Motor neuron (in vitro differentiated cells): Measurements from ENCODE around the gene SCRT2. TPM values are rescaled to one million over a fixed set of nuclear protein-coding genes. Genes with fewer than 3 reads are reported as not detected.
"Not testable (repeated sequence)": the region's sequence is repeated elsewhere in the genome, so short reads cannot be mapped to it uniquely, and the experiment has no call there.

Source experiments
- ATAC-seq, 8 experiments: fragments of 200-7000 bp; cut with Tn5 transposase; replicated peaks in 6 of 8; 2 replicates each; pipeline ENCODE4 v1.8.0; 2021; ENCODE audit warnings: mild to moderate bottlenecking in 8 of 8, moderate library complexity in 8 of 8
- H3K27ac ChIP-seq, 2 donors: fragments of 250-450 bp; sonication (Bioruptor Pico); 2 replicates each; pipeline ENCODE4 v1.9.0; 2021; ENCODE audit warnings: antibody characterized with exemption in 2 of 2, mild to moderate bottlenecking in 2 of 2, moderate library complexity in 1 of 2
- H3K4me1 ChIP-seq, 2 donors: fragments of 250-450 bp; sonication (Bioruptor Pico); replicated peaks in 1 of 2; 2 replicates each; pipeline ENCODE4 v1.6.1; 2021; ENCODE audit warnings: antibody characterized with exemption in 2 of 2, mild to moderate bottlenecking in 2 of 2, moderate library complexity in 1 of 2
- H3K4me3 ChIP-seq, 5 donors: fragments of 250-450 bp; sonication (Bioruptor Pico); 2 replicates each; pipeline ENCODE4 v1.9.0; 2021; ENCODE audit warnings: antibody characterized with exemption in 5 of 5, mild to moderate bottlenecking in 5 of 5, moderate library complexity in 4 of 5
- WGBS, 10 experiments: fragments of 450-650 bp; shearing (Covaris generic); methylation state at CpG; one replicate each; pipeline ENCODE4 v1.0.0; 2022; 5-methylcytosine and 5-hydroxymethylcytosine counted together
- in situ Hi-C, 9 experiments: fragments of 400-800 bp; cut with MboI; loops; one replicate each; pipeline ENCODE4 v1.15.0; 2021; ENCODE audit warnings: low sequenced_read_pairs in 9 of 9, low pct_unique_long_range_greater_than_20kb in 2 of 9; ENCODE audit not compliant: unreplicated experiment in 9 of 9
- total RNA-seq, 8 experiments: library from RNA; unstranded; fragments of 300-600 nt; gene quantifications; 2 replicates each; pipeline versions ENCODE4 v1.2.3 to v1.2.4, GENCODE V29; 2022

The SCRT2 gene
- total RNA-seq, 8 experiments from 2014 or later, result 0.29 to 11.0 (median 4.2) TPM; not detected in 1

GRCh38 chr20:697826-698225, 22.2 kb upstream of the SCRT2 start:
- Histone ChIP-seq H3K27ac (no peak overlapping the region), H3K4me1 (peaks cover 23 to 27% of the 10 kb centered on the region in 2 donors), H3K4me3 (no peak overlapping the region)
- no peak for ATAC-seq
- in situ Hi-C loops, result no loop called here
- whole genome bisulfite sequencing, 10 experiments, result 22 to 95% (median 72%) methylated on average over 2 to 7 of the region's 9 CpGs; no CpG with 5 or more reads in 2 of the 10 experiments

GRCh38 chr20:695165-695866, 19.7 kb upstream of the SCRT2 start:
- WGBS, 10 experiments, result 17 to 100% (median 56%) methylated on average over 1 to 2 of the region's 2 CpGs; no CpG with 5 or more reads in 2 of the 10 experiments
- in situ Hi-C loops, result no loop called here
- Histone ChIP-seq H3K27ac (no peak overlapping the region), H3K4me3 (no peak overlapping the region), H3K4me1 (peaks cover 23 to 31% of the 10 kb centered on the region in 2 donors)
- no peak for ATAC-seq

GRCh38 chr20:694496-694895, 18.9 kb upstream of the SCRT2 start:
- Histone ChIP-seq H3K4me3 (no peak overlapping the region), H3K4me1 (peaks cover 15 to 25% of the 10 kb centered on the region in 2 donors), H3K27ac (no peak overlapping the region)
- in situ Hi-C loops, result no loop called here
- WGBS, 10 experiments, result 10 to 100% (median 73%) methylated on average over 1 to 4 of the region's 4 CpGs; no CpG with 5 or more reads in 2 of the 10 experiments
- no peak for ATAC-seq

- WGBS, 10 experiments, result 15 to 100% (median 72%) methylated on average over 2 to 7 of the region's 10 CpGs; no CpG with 5 or more reads in 4 of the 10 experiments
- ATAC-seq, H3K27ac ChIP-seq, H3K4me3 ChIP-seq, in situ Hi-C loops: not testable (repeated sequence)
- peaks cover 16 to 23% of the 10 kb centered on the region in 2 donors for H3K4me1 ChIP-seq
These were observed 18.2 kb upstream of the SCRT2 start for GRCh38 chr20:693786-694185.

GRCh38 chr20:692044-692443, 16.4 kb upstream of the SCRT2 start:
- H3K27ac ChIP-seq, result no peak overlapping the region
- 0 to 40% (median 33%) methylated on average over 1 of the region's 1 CpG; no CpG with 5 or more reads in 1 of the 10 experiments for WGBS, 10 experiments
- no peak overlapping the region for H3K4me3 ChIP-seq
- H3K4me1 ChIP-seq, result peaks cover 25 to 29% of the 10 kb centered on the region in 2 donors
- in situ Hi-C loops, result no loop called here
- no peak for ATAC-seq

GRCh38 chr20:689947-690346, 14.3 kb upstream of the SCRT2 start:
- Histone ChIP-seq H3K4me1 (peaks cover 26 to 32% of the 10 kb centered on the region in 2 donors), H3K4me3 (no peak overlapping the region), H3K27ac (no peak overlapping the region)
- 0 to 57% (median 44%) methylated on average over 1 of the region's 1 CpG; no CpG with 5 or more reads in 2 of the 10 experiments for WGBS, 10 experiments
- in situ Hi-C loops, result no loop called here
- no peak for ATAC-seq

- 0 to 93% (median 72%) methylated on average over 1 to 3 of the region's 6 CpGs; no CpG with 5 or more reads in 3 of the 10 experiments for WGBS, 10 experiments
- H3K4me3 ChIP-seq, result no peak overlapping the region
- H3K4me1 ChIP-seq, result peaks cover 26 to 32% of the 10 kb centered on the region in 2 donors
- no peak for ATAC-seq
- H3K27ac ChIP-seq, result peak overlapping the region; percentile 83 to 84
- in situ Hi-C loops, result no loop called here
These were observed 13.7 kb upstream of the SCRT2 start for GRCh38 chr20:689348-689747.

- in situ Hi-C loops, result no loop called here
- WGBS, 10 experiments, result 0 to 20% (median 10%) methylated on average over 1 to 4 of the region's 13 CpGs; no CpG with 5 or more reads in 7 of the 10 experiments
- Histone ChIP-seq H3K4me1 (peaks cover 26 to 32% of the 10 kb centered on the region in 2 donors), H3K27ac (peak overlapping the region; percentile 83 to 84), H3K4me3 (no peak overlapping the region)
- peak; percentile 70 to 98 (median 98) for ATAC-seq
These were observed 13.2 kb upstream of the SCRT2 start for GRCh38 chr20:688809-689212.

GRCh38 chr20:687468-688203, 12.0 kb upstream of the SCRT2 start:
- no peak overlapping the region for H3K4me3 ChIP-seq
- in situ Hi-C loops, result no loop called here
- no peak overlapping the region for H3K27ac ChIP-seq
- no peak for ATAC-seq
- H3K4me1 ChIP-seq, result peaks cover 26 to 32% of the 10 kb centered on the region in 2 donors
- WGBS, 10 experiments, result 22 to 90% (median 80%) methylated on average over 1 to 9 of the region's 9 CpGs

- no peak overlapping the region for H3K4me3 ChIP-seq
- peaks cover 26 to 28% of the 10 kb centered on the region in 2 donors for H3K4me1 ChIP-seq
- ATAC-seq, result no peak
- WGBS, 10 experiments, result 0 to 86% (median 7%) methylated on average over 1 to 4 of the region's 4 CpGs; no CpG with 5 or more reads in 7 of the 10 experiments
- no peak overlapping the region for H3K27ac ChIP-seq
- in situ Hi-C loops, result no loop called here
These were observed 9.2 kb upstream of the SCRT2 start for GRCh38 chr20:684676-685319.

- Histone ChIP-seq H3K4me3 (no peak overlapping the region), H3K4me1 (peaks cover 5 to 6% of the 10 kb centered on the region in 2 donors), H3K27ac (no peak overlapping the region)
- no peak for ATAC-seq
- WGBS, 10 experiments, result 14 to 100% (median 86%) methylated on average over 1 of the region's 1 CpG; no CpG with 5 or more reads in 3 of the 10 experiments
- in situ Hi-C loops, result no loop called here
These were observed 6.5 kb upstream of the SCRT2 start for GRCh38 chr20:682123-682522.

GRCh38 chr20:680638-681187, 5.1 kb upstream of the SCRT2 start:
- 0 to 100% (median 72%) methylated on average over 1 to 2 of the region's 2 CpGs; no CpG with 5 or more reads in 4 of the 10 experiments for WGBS, 10 experiments
- Histone ChIP-seq H3K27ac (no peak overlapping the region), H3K4me1 (peaks cover 7% of the 10 kb centered on the region in 2 donors), H3K4me3 (no peak overlapping the region)
- ATAC-seq, result no peak
- in situ Hi-C loops, result no loop called here
